GOT3 (cell line): Measurements from ENCODE around the gene SPTLC1.
"Not testable (repeated sequence)": the region's sequence is repeated elsewhere in the genome, so short reads cannot be mapped to it uniquely, and the experiment has no call there.

Experiments
- DNase-seq: peaks from one replicate; lab custom pipeline; 2025; ENCODE audit warnings: mixed read lengths; lab: John Stamatoyannopoulos, UW

SPTLC1 gene

GRCh38 chr9:92030367-92030766 lies 84.8 kb downstream of the SPTLC1 start:
- no peak for DNase-seq

GRCh38 chr9:92029553-92029952 lies 85.7 kb downstream of the SPTLC1 start:
- DNase-seq, result no peak

- no peak for DNase-seq
These were observed 88.8 kb downstream of the SPTLC1 start for GRCh38 chr9:92026206-92027002.

- DNase-seq, result not testable (repeated sequence)
These were observed 93.2 kb downstream of the SPTLC1 start for GRCh38 chr9:92021785-92022541.

- no peak for DNase-seq
These were observed 95.6 kb downstream of the SPTLC1 start for GRCh38 chr9:92019658-92020057.

- no peak for DNase-seq
These were observed 104.3 kb downstream of the SPTLC1 start for GRCh38 chr9:92010705-92011536.

- DNase-seq, result not testable (repeated sequence)
These were observed 105.0 kb downstream of the SPTLC1 start for GRCh38 chr9:92010253-92010652.

- DNase-seq, result no peak
These were observed 107.2 kb downstream of the SPTLC1 start for GRCh38 chr9:92008041-92008440.

GRCh38 chr9:92004045-92004392 lies 111.2 kb downstream of the SPTLC1 start:
- no peak for DNase-seq

- no peak for DNase-seq
These were observed 111.7 kb downstream of the SPTLC1 start for GRCh38 chr9:92003308-92004044.

- not testable (repeated sequence) for DNase-seq
These were observed 113.3 kb downstream of the SPTLC1 start for GRCh38 chr9:92001948-92002347.

GRCh38 chr9:92001244-92001643 lies 114.0 kb downstream of the SPTLC1 start:
- DNase-seq, result no peak

GRCh38 chr9:91995000-91995655 lies 120.1 kb downstream of the SPTLC1 start:
- no peak for DNase-seq

GRCh38 chr9:91994422-91994821 lies 120.8 kb downstream of the SPTLC1 start:
- no peak for DNase-seq

- no peak for DNase-seq
These were observed 122.7 kb downstream of the SPTLC1 start for GRCh38 chr9:91992461-91993041.

- DNase-seq, result no peak
These were observed 123.4 kb downstream of the SPTLC1 start for GRCh38 chr9:91991721-91992341.

GRCh38 chr9:91986248-91986647 lies 129.0 kb downstream of the SPTLC1 start:
- no peak for DNase-seq

- DNase-seq, result no peak
These were observed 129.5 kb downstream of the SPTLC1 start for GRCh38 chr9:91985692-91986091.
